H1 (cell line): ENCODE data around the gene ADAMTS17. TPM values are rescaled to one million over a fixed set of nuclear protein-coding genes. Genes with fewer than 3 reads are reported as not detected.

ENCODE experiments used
- CTCF ChIA-PET: fragments of 300-600 bp; sonication (Branson Sonifier 250); formaldehyde crosslinking; loops from one replicate; lab custom pipeline; 2021; ENCODE audit not compliant: partially characterized antibody; lab: Charles Lee
- POLR2A ChIA-PET: fragments of 300-600 bp; sonication (Branson Sonifier 250); formaldehyde crosslinking; loops from one replicate; lab custom pipeline; 2021; ENCODE audit warnings: inconsistent platforms; ENCODE audit not compliant: partially characterized antibody; lab: Charles Lee
- DNase-seq, 2 experiments: peaks; one replicate each; pipeline versions ENCODE4 v3.0.0 to v3.0.0-alpha.2; 2010 to 2022; ENCODE audit warnings: low spot score in 2 of 2, low read depth in 1 of 2, mixed read lengths in 1 of 2
- FAIRE-seq: peaks from 2 replicates; lab custom pipeline; 2011; peaks lifted over from hg19 to GRCh38; lab: Jason Lieb, UNC
- H2AFZ ChIP-seq: 2 replicates; pipeline ENCODE4 v1.8.1; 2012; ENCODE audit warnings: low read length, inconsistent platforms
- H2AK5ac ChIP-seq: 2 replicates; pipeline ENCODE4 v1.6.1; 2013; ENCODE audit warnings: low read depth, low read length
- H2BK120ac ChIP-seq: replicated peaks from 2 replicates; pipeline ENCODE3; 2013; ENCODE audit warnings: low read depth, low read length, inconsistent platforms
- H2BK12ac ChIP-seq: 2 replicates; pipeline ENCODE4 v1.6.1; 2013; ENCODE audit warnings: low read depth, low read length
- H2BK15ac ChIP-seq: 2 replicates; pipeline ENCODE4 v1.6.1; 2013; ENCODE audit warnings: low read length
- H2BK20ac ChIP-seq: 2 replicates; pipeline ENCODE4 v1.6.1; 2013; ENCODE audit warnings: low read length
- H2BK5ac ChIP-seq: 2 replicates; pipeline ENCODE4 v1.6.1; 2013; ENCODE audit warnings: low read depth, low read length
- H3K14ac ChIP-seq: 2 replicates; pipeline ENCODE4 v1.6.1; 2013; ENCODE audit warnings: inconsistent platforms; ENCODE audit not compliant: insufficient read length
- H3K18ac ChIP-seq: 2 replicates; pipeline ENCODE4 v1.6.1; 2013; ENCODE audit warnings: low read length; ENCODE audit errors: extremely low read depth
- H3K23ac ChIP-seq: 2 replicates; pipeline ENCODE4 v1.6.1; 2013; ENCODE audit warnings: inconsistent platforms; ENCODE audit not compliant: insufficient read length
- H3K23me2 ChIP-seq: 2 replicates; pipeline ENCODE4 v1.6.1; 2013; ENCODE audit warnings: low read depth, low read length
- H3K27ac ChIP-seq: 2 replicates; pipeline ENCODE4 v1.6.1; 2011; ENCODE audit warnings: low read depth, low read length, inconsistent platforms
- H3K27me3 ChIP-seq, 4 experiments: replicated peaks in 1 of 4; 1 replicate in 1 of 4; 2 replicates in 3 of 4; pipeline versions ENCODE4 v1.6.1 to v1.8.1; 2011 to 2013; ENCODE audit warnings: low read length in 3 of 4, mild to moderate bottlenecking in 3 of 4, inconsistent platforms in 2 of 4, mixed read lengths in 2 of 4, moderate library complexity in 1 of 4; ENCODE audit not compliant: control insufficient read depth in 3 of 4, insufficient read depth in 3 of 4; ENCODE audit errors: extremely low read depth in 1 of 4
- H3K36me3 ChIP-seq, 4 experiments: 2 replicates each; pipeline versions ENCODE4 v1.6.1 to v1.8.1; 2011 to 2013; ENCODE audit warnings: mild to moderate bottlenecking in 4 of 4, low read length in 3 of 4, moderate library complexity in 2 of 4, control low read depth in 1 of 4, inconsistent platforms in 1 of 4; ENCODE audit not compliant: insufficient read depth in 4 of 4, control insufficient read depth in 2 of 4
- H3K4ac ChIP-seq: replicated peaks from 2 replicates; pipeline ENCODE3; 2013; ENCODE audit warnings: low read length, low read depth, mixed read lengths, inconsistent platforms; ENCODE audit not compliant: insufficient read length
- H3K4me1 ChIP-seq, 4 experiments: replicated peaks in 1 of 4; 1 replicate in 1 of 4; 2 replicates in 3 of 4; pipeline versions ENCODE4 v1.6.1 to v1.8.1; 2011 to 2013; ENCODE audit warnings: low read length in 3 of 4, inconsistent platforms in 2 of 4, mixed read lengths in 1 of 4; ENCODE audit not compliant: insufficient read depth in 4 of 4, control insufficient read depth in 3 of 4
- H3K4me2 ChIP-seq, 2 experiments: 2 replicates each; pipeline versions ENCODE4 v1.6.1 to v1.8.1; 2011 to 2013; ENCODE audit warnings: low read depth in 2 of 2, low read length in 2 of 2, control low read depth in 1 of 2, inconsistent platforms in 1 of 2, mild to moderate bottlenecking in 1 of 2; ENCODE audit not compliant: insufficient read depth in 1 of 2
- H3K4me3 ChIP-seq, 4 experiments: fragments of 200-600, 300-600 bp in 1 of 4; sonication (generic), shearing (Covaris generic), sonication (Bioruptor Twin) in 1 of 4; 2 replicates each; pipeline versions ENCODE4 v1.5.1 to v1.8.1; 2011 to 2016; ENCODE audit warnings: low read length in 4 of 4, low read depth in 3 of 4, control low read depth in 2 of 4, inconsistent platforms in 2 of 4, mild to moderate bottlenecking in 2 of 4, mixed read lengths in 1 of 4, moderate library complexity in 1 of 4; ENCODE audit not compliant: insufficient read depth in 2 of 4; ENCODE audit errors: extremely low read depth in 1 of 4
- H3K56ac ChIP-seq: replicated peaks from 2 replicates; pipeline ENCODE3; 2013; ENCODE audit warnings: low read depth, mild to moderate bottlenecking, mixed read lengths, low read length, inconsistent platforms; ENCODE audit not compliant: insufficient read length
- H3K79me1 ChIP-seq: 2 replicates; pipeline ENCODE4 v1.6.1; 2013; ENCODE audit warnings: low read depth, low read length, control low read depth
- H3K79me2 ChIP-seq, 2 experiments: 2 replicates each; pipeline versions ENCODE4 v1.6.1 to v1.8.1; 2012 to 2013; ENCODE audit warnings: low read length in 2 of 2, mild to moderate bottlenecking in 2 of 2, inconsistent platforms in 1 of 2; ENCODE audit not compliant: insufficient read depth in 2 of 2, control insufficient read depth in 1 of 2
- H3K9ac ChIP-seq, 4 experiments: replicated peaks in 1 of 4; 1 replicate in 1 of 4; 2 replicates in 3 of 4; pipeline versions ENCODE4 v1.6.1 to v1.8.1; 2011 to 2013; ENCODE audit warnings: low read depth in 3 of 4, low read length in 3 of 4, control low read depth in 2 of 4, mild to moderate bottlenecking in 2 of 4, moderate library complexity in 2 of 4, inconsistent platforms in 1 of 4; ENCODE audit errors: extremely low read depth in 1 of 4
- H3K9me3 ChIP-seq, 2 experiments: 2 replicates each; pipeline versions ENCODE4 v1.6.1 to v1.8.1; 2012 to 2013; ENCODE audit warnings: mild to moderate bottlenecking in 2 of 2, moderate library complexity in 2 of 2, control low read depth in 1 of 2, inconsistent platforms in 1 of 2, low read depth in 1 of 2, low read length in 1 of 2, mixed read lengths in 1 of 2; ENCODE audit not compliant: insufficient read depth in 2 of 2
- H4K20me1 ChIP-seq, 2 experiments: replicated peaks in 1 of 2; 2 replicates each; pipeline versions ENCODE3 to v1.8.1; 2011 to 2013; ENCODE audit warnings: inconsistent platforms in 2 of 2, low read length in 2 of 2, mild to moderate bottlenecking in 1 of 2; ENCODE audit not compliant: insufficient read depth in 2 of 2, control insufficient read depth in 1 of 2
- H4K5ac ChIP-seq: 2 replicates; pipeline ENCODE4 v1.6.1; 2013; ENCODE audit warnings: low read length, low read depth, mixed read lengths, inconsistent platforms; ENCODE audit not compliant: insufficient read length
- H4K8ac ChIP-seq: 2 replicates; pipeline ENCODE4 v1.8.0; 2013; ENCODE audit warnings: mild to moderate bottlenecking, moderate library complexity, low read length, inconsistent platforms; ENCODE audit not compliant: insufficient read depth; ENCODE audit errors: extremely low read depth
- H4K91ac ChIP-seq: replicated peaks from 2 replicates; pipeline ENCODE3; 2013; ENCODE audit warnings: low read length, mixed read lengths, inconsistent platforms; ENCODE audit not compliant: insufficient read length
- ATF3 ChIP-seq: IDR thresholded peaks from 2 replicates; pipeline ENCODE4 v1.6.1; 2011; ENCODE audit warnings: low read depth, mild to moderate bottlenecking, low read length; ENCODE audit not compliant: insufficient read depth
- EGR1 ChIP-seq: IDR thresholded peaks from 2 replicates; pipeline ENCODE4 v1.6.1; 2011; ENCODE audit warnings: low read depth, low read length, borderline replicate concordance
- GTF2F1 ChIP-seq: IDR thresholded peaks from 2 replicates; pipeline ENCODE4 v1.6.1; 2012; ENCODE audit warnings: low read depth, low read length, improper control_type of control experiment, borderline replicate concordance
- TAF7 ChIP-seq: optimal IDR thresholded peaks from 2 replicates; pipeline ENCODE3; 2011; ENCODE audit warnings: low read depth, mild to moderate bottlenecking, inconsistent platforms, low read length, moderate library complexity, borderline replicate concordance
- WGBS, 2 experiments: shearing (Covaris generic) in 1 of 2; methylation state at CpG; one replicate each; pipeline versions ENCODE4 v1.1.6 to v1.1.7; 2013 to 2015; ENCODE audit warnings: low lambda C conversion rate in 2 of 2, mixed read lengths in 2 of 2, inconsistent platforms in 1 of 2, low coverage in 1 of 2, missing lambda C conversion rate in 1 of 2; ENCODE audit not compliant: insufficient replicate concordance in 2 of 2, insufficient coverage in 1 of 2, insufficient read length in 1 of 2; ENCODE audit errors: extremely low coverage in 1 of 2, missing lambda C conversion rate in 1 of 2; 5-methylcytosine and 5-hydroxymethylcytosine counted together
- polyA plus RNA-seq, 7 experiments: library from polyadenylated mRNA; depleted of rRNA in 3 of 7; stranded (reverse) in 5 of 7; unstranded in 2 of 7; fragments of >200 nt in 5 of 7; fragments of 200-250 nt in 2 of 7; gene quantifications; 1 replicate in 5 of 7; 2 replicates in 1 of 7; 4 replicates in 1 of 7; pipeline versions ENCODE4 v1.2.1 to v1.2.3, GENCODE V29; 2011 to 2013; ENCODE audit warnings: missing spikeins in 2 of 7, mixed read lengths in 2 of 7
- total RNA-seq: library from RNA; stranded (reverse); fragmentation: NEBNext Ultra II Directional; extraction: Animal tissue kit (Norgen Biotek cat#: 25700); gene quantifications from 2 replicates; pipeline ENCODE4 v1.2.1, GENCODE V29; 2021

Gene ADAMTS17
- total and polyA plus RNA-seq, 2 of the 8 experiments (the other 6 are each of a cell fraction or from before 2014, with no cell fraction given): 0.51 to 1.7 TPM

DNA sequence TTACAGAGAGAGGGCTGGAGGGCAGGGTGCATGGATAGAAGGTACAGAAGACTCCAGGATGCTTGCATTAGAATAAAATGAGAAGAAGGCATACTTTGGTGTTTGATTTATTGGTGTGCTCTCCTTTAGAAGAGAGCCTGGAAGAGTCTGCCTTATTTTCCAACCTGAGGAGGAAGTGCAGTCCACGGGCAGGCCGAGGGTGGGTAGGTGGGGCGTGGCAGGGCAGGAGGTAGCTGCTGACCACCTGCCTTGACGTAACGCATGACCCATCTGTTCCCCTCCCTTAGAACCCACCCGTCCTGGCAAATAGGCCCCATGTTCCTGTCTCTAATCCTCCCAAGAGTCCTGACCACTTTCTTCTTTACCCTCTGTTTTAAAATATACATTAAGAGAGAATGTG is 386.2 kb downstream of the ADAMTS17 start:
- H3K18ac ChIP-seq: no peak overlapping the region
- H4K5ac ChIP-seq: no peak overlapping the region
- H3K4me2 ChIP-seq: no peak overlapping the region
- no peaks in the 10 kb centered on the region for H3K23me2 ChIP-seq
- FAIRE-seq (no peak), DNase-seq (no peak)
- 97% methylated on average over 6 of the region's 6 CpGs; no CpG with 5 or more reads in 1 of the 2 experiments for WGBS, 2 experiments
- no peaks in the 10 kb centered on the region for H4K20me1 ChIP-seq
- no peaks in the 10 kb centered on the region for H3K79me2 ChIP-seq
- peaks cover 0 to 3% (median 1%) of the 10 kb centered on the region in 4 experiments; a peak in 2 of 7 replicates for H3K4me1 ChIP-seq
- H2BK5ac ChIP-seq: no peak overlapping the region; the same call in 1 of the 2 replicates
- no peaks in the 10 kb centered on the region for H3K9me3 ChIP-seq
- peaks cover 0 to 2% (median 0%) of the 10 kb centered on the region in 4 experiments; a peak in 1 of 7 replicates for H3K27me3 ChIP-seq
- no peak overlapping the region for H2BK120ac ChIP-seq
- no peak overlapping the region for H3K9ac ChIP-seq
- H3K23ac ChIP-seq: no peak overlapping the region
- no peak overlapping the region for H4K8ac ChIP-seq
- H2AK5ac ChIP-seq: no peak overlapping the region
- no peak overlapping the region for H3K27ac ChIP-seq
- no peak overlapping the region for H2BK12ac ChIP-seq
- H3K14ac ChIP-seq: no peak overlapping the region
- no peaks in the 10 kb centered on the region for H3K36me3 ChIP-seq
- ChIA-PET CTCF (no interaction called here), POLR2A (no interaction called here)
- no peak overlapping the region for H4K91ac ChIP-seq
- no peak for TF ChIP-seq TAF7
- TF ChIP-seq EGR1: no peak
- TF ChIP-seq ATF3: no peak
- TF ChIP-seq GTF2F1: no peak
- H3K4ac ChIP-seq: no peak overlapping the region
- no peak overlapping the region for H3K4me3 ChIP-seq
- H3K56ac ChIP-seq: no peak overlapping the region
- no peak overlapping the region for H2BK15ac ChIP-seq
- H3K79me1 ChIP-seq: no peaks in the 10 kb centered on the region
- H2AFZ ChIP-seq: no peak overlapping the region
- H2BK20ac ChIP-seq: no peak overlapping the region
